H1 (cell line): ENCODE data around the gene TSPAN5. TPM values are rescaled to one million over a fixed set of nuclear protein-coding genes. Genes with fewer than 3 reads are reported as not detected.

Source experiments
- CTCF ChIA-PET: fragments of 300-600 bp; sonication (Branson Sonifier 250); formaldehyde crosslinking; loops from one replicate; lab custom pipeline; 2021; ENCODE audit not compliant: partially characterized antibody; lab: Charles Lee
- POLR2A ChIA-PET: fragments of 300-600 bp; sonication (Branson Sonifier 250); formaldehyde crosslinking; loops from one replicate; lab custom pipeline; 2021; ENCODE audit warnings: inconsistent platforms; ENCODE audit not compliant: partially characterized antibody; lab: Charles Lee
- DNase-seq, 2 experiments: peaks; one replicate each; pipeline versions ENCODE4 v3.0.0 to v3.0.0-alpha.2; 2010 to 2022; ENCODE audit warnings: low spot score in 2 of 2, low read depth in 1 of 2, mixed read lengths in 1 of 2
- FAIRE-seq: peaks from 2 replicates; lab custom pipeline; 2011; peaks lifted over from hg19 to GRCh38; lab: Jason Lieb, UNC
- H2AFZ ChIP-seq: 2 replicates; pipeline ENCODE4 v1.8.1; 2012; ENCODE audit warnings: low read length, inconsistent platforms
- H2AK5ac ChIP-seq: 2 replicates; pipeline ENCODE4 v1.6.1; 2013; ENCODE audit warnings: low read depth, low read length
- H2BK120ac ChIP-seq: replicated peaks from 2 replicates; pipeline ENCODE3; 2013; ENCODE audit warnings: low read depth, low read length, inconsistent platforms
- H2BK12ac ChIP-seq: 2 replicates; pipeline ENCODE4 v1.6.1; 2013; ENCODE audit warnings: low read depth, low read length
- H2BK15ac ChIP-seq: 2 replicates; pipeline ENCODE4 v1.6.1; 2013; ENCODE audit warnings: low read length
- H2BK20ac ChIP-seq: 2 replicates; pipeline ENCODE4 v1.6.1; 2013; ENCODE audit warnings: low read length
- H2BK5ac ChIP-seq: 2 replicates; pipeline ENCODE4 v1.6.1; 2013; ENCODE audit warnings: low read depth, low read length
- H3K14ac ChIP-seq: 2 replicates; pipeline ENCODE4 v1.6.1; 2013; ENCODE audit warnings: inconsistent platforms; ENCODE audit not compliant: insufficient read length
- H3K18ac ChIP-seq: 2 replicates; pipeline ENCODE4 v1.6.1; 2013; ENCODE audit warnings: low read length; ENCODE audit errors: extremely low read depth
- H3K23ac ChIP-seq: 2 replicates; pipeline ENCODE4 v1.6.1; 2013; ENCODE audit warnings: inconsistent platforms; ENCODE audit not compliant: insufficient read length
- H3K23me2 ChIP-seq: 2 replicates; pipeline ENCODE4 v1.6.1; 2013; ENCODE audit warnings: low read depth, low read length
- H3K27ac ChIP-seq: 2 replicates; pipeline ENCODE4 v1.6.1; 2011; ENCODE audit warnings: low read depth, low read length, inconsistent platforms
- H3K27me3 ChIP-seq, 4 experiments: replicated peaks in 1 of 4; 1 replicate in 1 of 4; 2 replicates in 3 of 4; pipeline versions ENCODE4 v1.6.1 to v1.8.1; 2011 to 2013; ENCODE audit warnings: low read length in 3 of 4, mild to moderate bottlenecking in 3 of 4, inconsistent platforms in 2 of 4, mixed read lengths in 2 of 4, moderate library complexity in 1 of 4; ENCODE audit not compliant: control insufficient read depth in 3 of 4, insufficient read depth in 3 of 4; ENCODE audit errors: extremely low read depth in 1 of 4
- H3K36me3 ChIP-seq, 4 experiments: 2 replicates each; pipeline versions ENCODE4 v1.6.1 to v1.8.1; 2011 to 2013; ENCODE audit warnings: mild to moderate bottlenecking in 4 of 4, low read length in 3 of 4, moderate library complexity in 2 of 4, control low read depth in 1 of 4, inconsistent platforms in 1 of 4; ENCODE audit not compliant: insufficient read depth in 4 of 4, control insufficient read depth in 2 of 4
- H3K4ac ChIP-seq: replicated peaks from 2 replicates; pipeline ENCODE3; 2013; ENCODE audit warnings: low read length, low read depth, mixed read lengths, inconsistent platforms; ENCODE audit not compliant: insufficient read length
- H3K4me1 ChIP-seq, 4 experiments: replicated peaks in 1 of 4; 1 replicate in 1 of 4; 2 replicates in 3 of 4; pipeline versions ENCODE4 v1.6.1 to v1.8.1; 2011 to 2013; ENCODE audit warnings: low read length in 3 of 4, inconsistent platforms in 2 of 4, mixed read lengths in 1 of 4; ENCODE audit not compliant: insufficient read depth in 4 of 4, control insufficient read depth in 3 of 4
- H3K4me2 ChIP-seq, 2 experiments: 2 replicates each; pipeline versions ENCODE4 v1.6.1 to v1.8.1; 2011 to 2013; ENCODE audit warnings: low read depth in 2 of 2, low read length in 2 of 2, control low read depth in 1 of 2, inconsistent platforms in 1 of 2, mild to moderate bottlenecking in 1 of 2; ENCODE audit not compliant: insufficient read depth in 1 of 2
- H3K4me3 ChIP-seq, 4 experiments: fragments of 200-600, 300-600 bp in 1 of 4; sonication (generic), shearing (Covaris generic), sonication (Bioruptor Twin) in 1 of 4; 2 replicates each; pipeline versions ENCODE4 v1.5.1 to v1.8.1; 2011 to 2016; ENCODE audit warnings: low read length in 4 of 4, low read depth in 3 of 4, control low read depth in 2 of 4, inconsistent platforms in 2 of 4, mild to moderate bottlenecking in 2 of 4, mixed read lengths in 1 of 4, moderate library complexity in 1 of 4; ENCODE audit not compliant: insufficient read depth in 2 of 4; ENCODE audit errors: extremely low read depth in 1 of 4
- H3K56ac ChIP-seq: replicated peaks from 2 replicates; pipeline ENCODE3; 2013; ENCODE audit warnings: low read depth, mild to moderate bottlenecking, mixed read lengths, low read length, inconsistent platforms; ENCODE audit not compliant: insufficient read length
- H3K79me1 ChIP-seq: 2 replicates; pipeline ENCODE4 v1.6.1; 2013; ENCODE audit warnings: low read depth, low read length, control low read depth
- H3K79me2 ChIP-seq, 2 experiments: 2 replicates each; pipeline versions ENCODE4 v1.6.1 to v1.8.1; 2012 to 2013; ENCODE audit warnings: low read length in 2 of 2, mild to moderate bottlenecking in 2 of 2, inconsistent platforms in 1 of 2; ENCODE audit not compliant: insufficient read depth in 2 of 2, control insufficient read depth in 1 of 2
- H3K9ac ChIP-seq, 4 experiments: replicated peaks in 1 of 4; 1 replicate in 1 of 4; 2 replicates in 3 of 4; pipeline versions ENCODE4 v1.6.1 to v1.8.1; 2011 to 2013; ENCODE audit warnings: low read depth in 3 of 4, low read length in 3 of 4, control low read depth in 2 of 4, mild to moderate bottlenecking in 2 of 4, moderate library complexity in 2 of 4, inconsistent platforms in 1 of 4; ENCODE audit errors: extremely low read depth in 1 of 4
- H3K9me3 ChIP-seq, 2 experiments: 2 replicates each; pipeline versions ENCODE4 v1.6.1 to v1.8.1; 2012 to 2013; ENCODE audit warnings: mild to moderate bottlenecking in 2 of 2, moderate library complexity in 2 of 2, control low read depth in 1 of 2, inconsistent platforms in 1 of 2, low read depth in 1 of 2, low read length in 1 of 2, mixed read lengths in 1 of 2; ENCODE audit not compliant: insufficient read depth in 2 of 2
- H4K20me1 ChIP-seq, 2 experiments: replicated peaks in 1 of 2; 2 replicates each; pipeline versions ENCODE3 to v1.8.1; 2011 to 2013; ENCODE audit warnings: inconsistent platforms in 2 of 2, low read length in 2 of 2, mild to moderate bottlenecking in 1 of 2; ENCODE audit not compliant: insufficient read depth in 2 of 2, control insufficient read depth in 1 of 2
- H4K5ac ChIP-seq: 2 replicates; pipeline ENCODE4 v1.6.1; 2013; ENCODE audit warnings: low read length, low read depth, mixed read lengths, inconsistent platforms; ENCODE audit not compliant: insufficient read length
- H4K8ac ChIP-seq: 2 replicates; pipeline ENCODE4 v1.8.0; 2013; ENCODE audit warnings: mild to moderate bottlenecking, moderate library complexity, low read length, inconsistent platforms; ENCODE audit not compliant: insufficient read depth; ENCODE audit errors: extremely low read depth
- H4K91ac ChIP-seq: replicated peaks from 2 replicates; pipeline ENCODE3; 2013; ENCODE audit warnings: low read length, mixed read lengths, inconsistent platforms; ENCODE audit not compliant: insufficient read length
- JUN ChIP-seq: IDR thresholded peaks from 2 replicates; pipeline ENCODE4 v1.6.1; 2011; ENCODE audit warnings: low read depth, mild to moderate bottlenecking, improper control_type of control experiment, low read length
- POLR2A ChIP-seq, 2 experiments: IDR thresholded peaks; 1 replicate in 1 of 2; 2 replicates in 1 of 2; pipeline ENCODE4 v1.6.1; 2011; ENCODE audit warnings: low read depth in 2 of 2, low read length in 2 of 2, mild to moderate bottlenecking in 2 of 2; ENCODE audit errors: control extremely low read depth in 1 of 2
- TEAD4 ChIP-seq: IDR thresholded peaks from 2 replicates; pipeline ENCODE4 v1.6.1; 2012; ENCODE audit warnings: low read depth, low read length, inconsistent platforms, mixed read lengths
- WGBS, 2 experiments: shearing (Covaris generic) in 1 of 2; methylation state at CpG; one replicate each; pipeline versions ENCODE4 v1.1.6 to v1.1.7; 2013 to 2015; ENCODE audit warnings: low lambda C conversion rate in 2 of 2, mixed read lengths in 2 of 2, inconsistent platforms in 1 of 2, low coverage in 1 of 2, missing lambda C conversion rate in 1 of 2; ENCODE audit not compliant: insufficient replicate concordance in 2 of 2, insufficient coverage in 1 of 2, insufficient read length in 1 of 2; ENCODE audit errors: extremely low coverage in 1 of 2, missing lambda C conversion rate in 1 of 2; 5-methylcytosine and 5-hydroxymethylcytosine counted together
- polyA plus RNA-seq, 7 experiments: library from polyadenylated mRNA; depleted of rRNA in 3 of 7; stranded (reverse) in 5 of 7; unstranded in 2 of 7; fragments of >200 nt in 5 of 7; fragments of 200-250 nt in 2 of 7; gene quantifications; 1 replicate in 5 of 7; 2 replicates in 1 of 7; 4 replicates in 1 of 7; pipeline versions ENCODE4 v1.2.1 to v1.2.3, GENCODE V29; 2011 to 2013; ENCODE audit warnings: missing spikeins in 2 of 7, mixed read lengths in 2 of 7
- total RNA-seq: library from RNA; stranded (reverse); fragmentation: NEBNext Ultra II Directional; extraction: Animal tissue kit (Norgen Biotek cat#: 25700); gene quantifications from 2 replicates; pipeline ENCODE4 v1.2.1, GENCODE V29; 2021

The TSPAN5 gene
- total and polyA plus RNA-seq, 2 of the 8 experiments (the other 6 are each of a cell fraction or from before 2014, with no cell fraction given): 17.6 to 21.2 TPM

DNA sequence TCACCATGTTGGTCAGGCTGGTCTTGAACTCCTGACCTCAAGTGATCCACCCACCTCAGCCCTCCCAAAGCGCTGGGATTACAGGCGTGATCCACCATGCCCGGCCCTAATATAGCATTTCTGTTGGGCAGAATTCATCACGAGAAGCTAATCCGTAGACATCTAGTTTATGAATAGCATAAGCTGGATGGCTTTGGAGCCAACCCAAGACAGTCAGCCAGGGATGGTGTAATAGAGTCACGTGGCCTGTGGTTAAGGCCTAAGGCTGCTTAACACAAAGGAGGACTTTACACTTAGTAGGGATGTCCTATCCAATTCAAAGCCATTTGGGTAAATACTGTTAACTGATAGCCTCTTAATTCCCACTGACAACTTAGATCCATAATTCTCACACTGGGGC is 223.6 kb downstream of the TSPAN5 start:
- ChIA-PET CTCF (no interaction called here), POLR2A (no interaction called here)

More for the DNA sequence above, 223.6 kb downstream of the TSPAN5 start:
- Histone ChIP-seq H3K23ac (no peak overlapping the region), H3K18ac (no peak overlapping the region), H4K91ac (no peak overlapping the region), H2BK20ac (no peak overlapping the region), H3K9ac (no peak overlapping the region), H3K4ac (no peak overlapping the region), H3K36me3 (no peaks in the 10 kb centered on the region; a peak in 1 of 8 replicates), H3K23me2 (no peaks in the 10 kb centered on the region), H3K4me1 (no peaks in the 10 kb centered on the region), H3K27ac (no peak overlapping the region), H3K79me1 (no peaks in the 10 kb centered on the region), H3K79me2 (no peaks in the 10 kb centered on the region), H3K14ac (no peak overlapping the region), H2BK12ac (no peak overlapping the region), H3K4me3 (no peak overlapping the region), H3K4me2 (no peak overlapping the region), H2BK15ac (no peak overlapping the region)
- no peak for FAIRE-seq
- WGBS, 2 experiments: 85% methylated on average over 6 of the region's 6 CpGs; no CpG with 5 or more reads in 1 of the 2 experiments
- TF ChIP-seq TEAD4 (no peak), JUN (no peak), POLR2A (IDR thresholded peaks at IDR 0.05; ENCODE audit: control extremely low read depth in 1 of 2, low read depth in 2 of 2, low read length in 2 of 2) (no peak)
- TF ChIP-seq, all 59 proteins: peak for 0
- Histone ChIP-seq H4K8ac (no peak overlapping the region), H3K9me3 (no peaks in the 10 kb centered on the region), H4K5ac (no peak overlapping the region), H2BK120ac (no peak overlapping the region), H4K20me1 (no peaks in the 10 kb centered on the region), H2AK5ac (no peak overlapping the region), H2BK5ac (no peak overlapping the region), H3K27me3 (no peaks in the 10 kb centered on the region), H2AFZ (no peak overlapping the region), H3K56ac (no peak overlapping the region)
- no peak for DNase-seq
